ENCODE results near the gene PLPP7.

Gene PLPP7

GRCh38 chr9:131280660-131281059 lies 8.9 kb upstream of the PLPP7 start:
- no peak for DNase-seq (ENCODE audit: low spot score)

DNA sequence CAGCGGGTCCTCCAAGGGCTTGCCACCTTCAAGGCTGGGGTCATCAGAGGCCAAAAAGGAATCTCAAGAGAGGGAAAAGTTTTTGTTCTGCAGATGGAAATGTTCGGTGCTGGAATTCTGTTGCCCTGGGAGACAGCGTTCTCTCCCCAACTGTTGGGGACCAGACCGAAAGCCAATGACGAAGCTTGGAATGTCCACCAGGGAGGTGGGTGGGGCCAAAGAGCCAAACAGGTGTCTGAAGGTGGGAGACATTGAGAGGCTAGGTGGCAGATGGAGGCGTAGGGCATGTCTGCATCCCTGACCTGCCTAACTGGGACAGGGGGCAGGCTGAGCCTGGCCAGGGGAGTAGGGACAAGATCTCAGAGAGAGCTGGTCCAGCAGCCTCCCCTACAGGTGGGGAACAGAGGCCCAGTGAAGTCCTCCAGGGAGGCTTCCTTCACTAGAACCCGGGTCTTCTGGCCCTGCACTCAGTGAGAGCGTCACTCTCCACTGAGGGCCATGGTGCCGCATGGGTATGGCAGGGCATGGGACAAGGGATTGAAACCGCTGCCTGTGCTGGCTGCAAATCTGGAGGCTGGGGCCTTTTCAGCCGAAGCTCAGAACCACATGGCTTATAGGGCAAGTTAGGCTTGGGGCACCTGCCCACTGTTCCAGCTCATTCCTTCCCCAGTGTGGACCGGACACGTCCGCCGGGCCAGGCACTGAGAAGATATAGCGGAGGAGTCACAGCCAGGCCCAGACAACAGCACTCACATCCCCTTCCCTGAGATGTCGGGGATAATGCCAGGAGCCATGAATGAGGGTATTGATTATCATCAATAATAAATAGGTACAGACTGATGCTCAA lies 8.2 kb upstream of the PLPP7 start:
- DNase-seq (ENCODE audit: low spot score) = no peak

GRCh38 chr9:131282175-131282574 lies 7.3 kb upstream of the PLPP7 start:
- no peak for DNase-seq (ENCODE audit: low spot score)

DNA sequence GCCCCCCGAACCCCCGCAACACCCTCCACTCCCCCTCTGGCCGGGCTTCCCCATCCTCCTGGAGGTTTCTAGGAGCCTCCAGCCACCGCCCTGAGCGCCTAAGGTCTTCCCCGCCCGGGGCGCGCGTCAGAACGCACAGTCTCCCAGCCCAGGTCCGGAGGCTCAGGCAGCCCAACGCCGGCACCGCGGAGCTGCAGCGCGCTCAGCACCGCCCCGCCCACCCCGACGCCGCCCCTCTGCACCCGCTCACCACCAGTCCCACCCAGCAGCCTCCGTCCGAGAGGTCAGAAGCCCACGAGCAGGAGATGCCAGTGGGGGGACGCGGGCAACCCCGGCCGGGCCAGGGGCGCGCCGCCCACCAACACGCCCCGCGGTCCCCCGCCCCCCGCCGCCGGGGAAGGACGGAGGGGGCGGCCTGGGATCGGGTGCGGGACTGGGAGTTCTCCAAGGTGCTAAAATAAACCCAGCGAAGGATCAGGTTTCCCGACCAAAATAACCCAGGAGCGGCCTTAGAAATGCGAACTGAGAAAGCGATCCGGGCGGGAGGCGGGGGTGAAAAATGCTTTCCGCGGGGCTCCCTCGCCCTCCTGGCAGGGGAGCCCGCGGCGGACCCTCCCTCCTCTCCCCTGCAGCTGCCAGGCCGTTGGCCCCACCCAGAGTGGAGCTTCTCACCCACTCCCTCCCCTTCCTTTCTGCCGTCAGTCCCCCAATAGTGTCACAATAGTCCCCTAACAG lies 6.7 kb upstream of the PLPP7 start:
- DNase-seq (ENCODE audit: low spot score) = no peak

DNA sequence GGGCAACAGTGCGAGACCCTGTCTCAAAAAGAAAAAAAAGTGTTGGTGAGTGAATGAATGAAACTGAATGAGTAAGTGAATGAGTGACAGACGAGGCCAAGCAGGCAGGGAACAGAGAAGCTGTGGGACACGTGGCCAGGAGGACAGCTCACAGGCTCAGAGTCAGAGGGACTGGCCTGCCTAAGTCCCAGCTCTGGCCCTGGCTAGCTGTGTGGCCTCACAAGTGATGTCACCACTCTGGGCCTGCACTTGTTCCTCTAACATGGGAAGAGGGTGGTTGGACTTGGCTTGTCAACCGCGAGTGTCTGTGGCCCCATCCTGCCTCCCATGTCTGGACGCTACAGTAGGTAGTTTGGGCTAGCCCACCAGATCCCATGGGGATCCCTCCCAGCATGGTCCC lies 4.7 kb upstream of the PLPP7 start:
- no peak for DNase-seq (ENCODE audit: low spot score)

DNA sequence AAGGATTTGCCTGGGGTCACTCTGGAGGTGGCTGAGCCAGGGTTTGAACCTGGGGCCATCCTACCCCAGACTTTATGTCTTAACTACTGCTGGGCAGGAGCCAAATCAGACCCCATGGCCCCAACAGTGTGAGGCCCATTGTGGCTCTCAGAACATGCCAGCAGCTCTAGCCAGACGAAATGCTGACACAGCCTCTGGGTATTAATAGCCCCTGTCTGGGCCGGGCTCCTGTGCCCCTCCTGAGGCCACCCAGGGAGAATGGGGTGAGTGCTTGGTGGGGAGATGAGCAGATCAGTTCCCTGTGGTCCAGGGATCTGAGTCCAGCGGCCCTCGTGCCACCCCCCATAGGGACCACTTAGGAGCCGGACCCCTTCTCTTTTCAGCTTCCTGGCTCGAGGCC lies 2.2 kb upstream of the PLPP7 start:
- no peak for DNase-seq (ENCODE audit: low spot score)

GRCh38 chr9:131288217-131288616 lies 1.3 kb upstream of the PLPP7 start:
- DNase-seq (ENCODE audit: low spot score) = no peak

GRCh38 chr9:131290036-131290766 lies 678 bp downstream of the PLPP7 start:
- DNase-seq (ENCODE audit: low spot score) = peak; percentile 27

DNA sequence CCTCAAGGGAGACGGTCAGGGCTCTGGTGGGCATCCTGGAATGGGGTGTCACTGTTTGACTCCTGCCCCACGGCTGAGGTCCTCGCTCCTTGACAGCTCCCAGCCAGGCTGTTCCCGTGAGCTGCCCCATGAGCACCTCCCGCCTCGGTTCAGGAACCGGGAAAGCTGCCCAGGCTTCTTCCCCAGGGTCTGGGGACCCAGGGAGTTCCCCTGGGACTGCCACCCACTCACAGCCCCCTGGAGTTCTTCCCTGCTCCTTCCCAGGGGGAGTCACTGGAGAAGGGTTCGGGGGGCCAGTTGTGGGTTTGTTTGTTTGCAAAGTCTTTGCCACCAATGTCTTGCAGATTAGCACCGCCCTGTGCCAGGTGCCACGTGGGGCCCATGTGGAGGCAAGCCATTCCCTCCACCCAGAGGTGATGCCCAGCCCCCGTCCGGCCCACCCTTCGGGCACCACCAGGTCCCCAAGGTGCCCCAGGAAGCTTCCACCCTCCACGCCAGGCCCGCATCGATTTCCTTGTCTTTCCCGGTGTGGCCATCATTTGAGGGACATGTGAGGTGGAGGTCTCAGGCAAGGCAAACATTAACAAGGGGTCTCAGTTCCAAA lies 1.3 kb downstream of the PLPP7 start:
- DNase-seq (ENCODE audit: low spot score) = no peak

GRCh38 chr9:131291795-131292315 lies 2.3 kb downstream of the PLPP7 start:
- DNase-seq (ENCODE audit: low spot score) = no peak

DNA sequence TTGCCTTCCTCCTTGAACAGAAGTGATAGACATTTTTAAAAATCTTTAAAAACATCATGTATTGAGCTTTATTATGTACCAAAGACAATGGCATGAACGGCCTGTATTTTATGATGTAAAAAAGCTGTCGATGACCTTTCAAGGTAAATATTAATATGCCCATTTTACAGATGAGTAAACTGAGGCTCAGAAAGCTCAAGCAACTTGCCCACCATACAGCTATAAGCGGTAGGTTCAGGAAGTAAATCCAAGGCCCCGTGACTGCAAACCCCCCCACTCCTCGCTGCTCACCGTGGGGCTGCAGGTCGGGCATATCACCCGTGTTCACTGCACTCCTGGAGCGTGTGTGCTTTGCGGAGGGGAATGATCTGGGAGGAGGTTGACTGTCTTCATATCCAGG lies 3.4 kb downstream of the PLPP7 start:
- no peak for DNase-seq (ENCODE audit: low spot score)

- DNase-seq (ENCODE audit: low spot score) = no peak
These were observed 6.9 kb downstream of the PLPP7 start for GRCh38 chr9:131296460-131296859.

DNA sequence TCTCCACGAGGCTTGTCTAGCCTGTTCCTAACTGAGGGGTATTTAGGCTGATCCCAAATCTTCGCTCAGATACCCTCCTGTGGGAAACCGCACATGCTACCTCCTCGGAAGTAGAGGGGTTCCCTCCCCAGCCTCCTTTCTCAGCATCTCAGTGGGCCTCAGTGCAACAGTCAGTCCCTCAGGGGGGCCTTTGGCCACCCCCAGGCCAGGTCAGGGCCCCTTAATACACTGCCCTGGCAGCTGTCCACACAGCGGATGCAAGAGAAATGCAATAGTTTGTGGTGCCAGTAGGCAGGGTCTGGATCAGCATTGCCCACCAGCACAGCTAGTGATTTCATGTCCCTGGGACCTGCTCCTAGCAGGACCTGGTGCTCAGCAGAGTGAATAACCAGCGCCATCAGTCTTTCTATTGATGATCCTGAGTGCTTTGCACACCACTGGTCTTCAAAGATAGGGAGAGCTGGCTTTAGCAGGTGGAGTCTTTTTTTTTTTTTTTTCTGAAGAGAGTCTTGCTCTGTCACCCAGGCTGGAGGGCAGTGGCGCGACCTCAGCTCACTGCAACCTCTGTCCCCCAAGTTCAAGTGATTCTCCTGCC lies 7.5 kb downstream of the PLPP7 start:
- DNase-seq (ENCODE audit: low spot score) = no peak

GRCh38 chr9:131297903-131298302 lies 8.4 kb downstream of the PLPP7 start:
- DNase-seq (ENCODE audit: low spot score) = no peak

- no peak for DNase-seq (ENCODE audit: low spot score)
These were observed 8.8 kb downstream of the PLPP7 start for GRCh38 chr9:131298341-131298740.

DNA sequence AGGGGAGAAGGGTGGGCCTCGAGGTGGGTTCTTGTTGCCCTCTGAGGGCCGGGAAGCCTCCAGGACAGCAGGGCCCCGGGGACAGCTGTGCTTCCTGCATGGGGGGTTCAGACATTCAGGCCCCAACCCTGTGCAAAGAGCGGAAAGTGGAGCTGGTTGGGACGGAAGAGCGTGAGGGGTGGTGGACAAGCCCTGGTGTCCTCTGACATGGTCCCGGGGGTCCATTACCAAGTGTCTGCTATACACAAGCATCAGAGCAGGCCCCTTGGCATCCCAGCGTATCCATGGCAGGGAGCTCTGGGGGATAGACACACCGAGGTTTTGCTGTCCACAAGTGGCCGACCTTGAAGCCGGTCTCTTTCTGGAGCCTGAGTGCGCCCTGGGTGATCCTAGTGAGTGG lies 9.3 kb downstream of the PLPP7 start:
- no peak for DNase-seq (ENCODE audit: low spot score)

DNA sequence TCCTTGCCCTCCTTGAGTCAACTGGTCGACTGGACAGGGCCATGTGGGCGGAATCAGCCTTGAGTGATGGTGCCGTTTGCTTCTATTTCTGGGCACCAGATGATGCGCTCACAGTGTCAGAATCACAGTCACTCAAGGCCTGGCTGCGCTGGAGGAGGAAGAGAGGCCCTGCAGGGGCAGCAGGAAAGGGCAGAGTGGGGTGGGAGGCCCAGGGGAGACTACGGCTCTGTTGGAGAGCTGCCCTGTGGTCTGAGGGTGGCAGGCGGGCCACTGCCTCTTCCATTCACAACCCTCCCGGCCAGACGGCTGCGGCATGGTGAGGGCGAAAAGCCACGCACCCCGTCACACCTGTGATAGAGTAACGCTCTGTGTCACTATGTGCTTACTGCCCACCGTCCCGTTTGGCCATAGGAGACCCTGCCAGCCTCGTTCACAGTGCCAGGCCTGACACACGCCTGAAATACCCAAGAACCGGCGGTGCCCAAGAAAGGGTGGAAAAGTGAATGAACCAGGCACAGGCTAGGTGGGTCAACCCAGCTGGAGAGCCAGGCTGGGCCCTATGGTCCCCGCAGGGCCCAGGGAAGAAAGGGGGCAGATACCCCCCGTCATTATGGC lies 9.9 kb downstream of the PLPP7 start:
- DNase-seq (ENCODE audit: low spot score) = no peak

GRCh38 chr9:131299961-131300347 lies 10.4 kb downstream of the PLPP7 start:
- no peak for DNase-seq (ENCODE audit: low spot score)

DNA sequence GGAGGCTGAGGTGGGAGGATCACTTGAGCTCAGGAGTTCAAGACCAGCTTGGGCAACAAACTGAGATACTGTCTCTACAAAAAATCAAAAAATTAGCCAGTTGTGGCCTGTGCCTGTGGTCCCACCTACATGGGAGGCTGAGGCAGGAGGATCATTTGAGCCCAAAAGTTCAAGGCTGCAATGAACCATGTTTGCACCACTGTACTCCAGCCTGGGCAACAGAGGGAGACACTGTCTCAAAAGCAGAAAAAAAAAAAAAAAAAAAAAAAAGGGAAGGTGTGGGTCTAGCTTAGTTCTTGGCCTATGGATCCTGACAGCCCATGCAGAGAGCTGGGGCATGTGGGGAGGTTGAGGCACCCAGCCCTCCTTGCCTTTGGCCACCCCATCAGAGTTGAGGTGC lies 10.9 kb downstream of the PLPP7 start:
- no peak for DNase-seq (ENCODE audit: low spot score)

DNA sequence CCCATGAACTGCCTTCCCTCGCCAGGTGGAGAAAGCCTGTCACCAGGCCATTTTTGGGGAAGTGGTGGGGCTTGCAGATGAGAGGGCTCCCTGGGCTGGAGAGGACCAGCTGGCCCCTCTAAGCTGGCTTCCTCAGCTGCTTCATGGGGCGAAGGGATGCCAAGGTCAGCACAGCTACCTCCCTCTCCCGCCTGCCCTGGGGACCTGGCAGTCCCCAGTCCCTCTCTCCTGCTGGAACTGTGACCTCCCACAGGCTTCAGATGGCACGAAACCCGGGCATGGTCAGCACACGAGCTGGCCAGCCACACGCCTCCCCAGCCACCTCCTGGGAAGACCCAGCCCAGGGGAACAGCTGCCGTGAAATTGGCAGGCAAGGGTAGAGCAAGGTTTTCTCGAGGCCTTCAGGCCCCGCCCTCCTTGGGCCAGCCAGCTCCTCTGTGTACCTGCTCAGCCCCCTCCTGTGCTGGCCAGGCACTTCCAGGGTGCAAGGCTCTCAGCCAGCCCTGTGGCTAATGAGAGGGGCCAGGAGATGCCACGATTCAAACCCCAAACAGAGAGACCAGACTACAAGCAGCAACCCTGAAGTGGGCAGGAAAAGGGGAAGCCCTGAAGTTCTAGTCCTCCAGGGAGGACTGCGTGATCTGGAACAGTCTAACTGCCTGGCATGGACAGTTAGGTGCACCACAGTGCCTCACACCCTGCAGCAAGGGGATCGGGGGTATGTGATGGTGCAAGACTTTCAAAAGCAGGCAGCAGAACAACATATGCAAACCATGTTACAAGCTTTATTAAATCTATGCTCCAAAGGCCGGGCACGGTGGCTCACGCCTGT lies 12.9 kb downstream of the PLPP7 start:
- DNase-seq (ENCODE audit: low spot score) = no peak
